Nephron progenitor cell (in vitro differentiated cells): ENCODE results near the gene HERC6.

Experiments
- DNase-seq: peaks from one replicate; pipeline ENCODE4 v3.0.0; 2021
- H3K27ac Mint-ChIP-seq: 2 replicates; pipeline ENCODE4 v1.8.0; 2021; ENCODE audit warnings: mild to moderate bottlenecking, moderate library complexity, mixed read lengths
- H3K27me3 Mint-ChIP-seq: 2 replicates; pipeline ENCODE4 v1.8.0; 2021; ENCODE audit warnings: mild to moderate bottlenecking, low read depth, mixed read lengths; ENCODE audit not compliant: poor library complexity
- H3K36me3 Mint-ChIP-seq: 2 replicates; pipeline ENCODE4 v1.8.0; 2021; ENCODE audit warnings: low read depth, mixed read lengths
- H3K4me1 Mint-ChIP-seq: 2 replicates; pipeline ENCODE4 v1.8.0; 2021; ENCODE audit warnings: mixed read lengths
- H3K4me3 Mint-ChIP-seq: 2 replicates; pipeline ENCODE4 v1.8.0; 2021; ENCODE audit warnings: mild to moderate bottlenecking, moderate library complexity, mixed read lengths
- H3K9me3 Mint-ChIP-seq: 2 replicates; pipeline ENCODE4 v1.8.0; 2021; ENCODE audit warnings: mild to moderate bottlenecking, moderate library complexity, mixed read lengths
- CTCF ChIP-seq: fragments of 200-600 bp; sonication (generic); IDR thresholded peaks from 2 replicates; pipeline ENCODE4 v1.5.0; 2021; ENCODE audit warnings: antibody characterized with exemption

The HERC6 gene

DNA sequence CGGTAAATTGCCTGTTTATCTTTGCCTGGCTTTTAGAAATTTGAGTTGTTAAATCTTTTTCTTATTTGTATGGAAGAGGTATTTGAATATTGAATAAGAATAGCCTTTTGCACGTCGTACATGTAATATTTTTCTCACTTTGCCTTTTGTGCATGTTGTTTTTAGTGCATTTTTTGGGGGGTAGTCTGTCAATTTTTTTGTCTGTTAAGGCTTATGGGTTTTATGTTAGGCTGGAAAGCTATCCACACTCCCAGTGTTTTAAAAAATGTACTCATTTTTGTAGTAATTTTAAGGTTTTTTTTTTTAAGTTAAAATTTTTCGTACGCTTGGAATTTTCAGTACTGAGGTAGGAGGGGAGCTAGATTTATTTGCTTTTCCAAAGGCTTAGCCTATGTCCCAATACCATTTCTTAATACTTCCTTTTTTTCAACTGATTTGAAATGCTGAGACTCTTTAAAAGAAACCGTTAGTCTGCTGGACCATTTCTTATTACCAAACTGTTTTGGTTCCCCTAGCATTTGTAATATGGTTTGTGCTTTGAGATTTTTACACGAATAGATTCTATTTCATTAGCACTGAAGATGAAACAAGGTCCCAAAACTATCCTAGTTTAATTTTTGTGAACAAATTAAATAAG lies 79.6 kb downstream of the HERC6 start:
- H3K4me3 Mint-ChIP-seq, result peak overlapping the region; percentile 88
- H3K27ac Mint-ChIP-seq, result no peak overlapping the region
- H3K27me3 Mint-ChIP-seq, result peaks cover 50% of the 10 kb centered on the region
- H3K36me3 Mint-ChIP-seq, result peaks cover 5% of the 10 kb centered on the region
- H3K9me3 Mint-ChIP-seq, result peaks cover 9% of the 10 kb centered on the region
- H3K4me1 Mint-ChIP-seq, result peaks cover 5% of the 10 kb centered on the region
- no peak for TF ChIP-seq CTCF
- no peak for DNase-seq

DNA sequence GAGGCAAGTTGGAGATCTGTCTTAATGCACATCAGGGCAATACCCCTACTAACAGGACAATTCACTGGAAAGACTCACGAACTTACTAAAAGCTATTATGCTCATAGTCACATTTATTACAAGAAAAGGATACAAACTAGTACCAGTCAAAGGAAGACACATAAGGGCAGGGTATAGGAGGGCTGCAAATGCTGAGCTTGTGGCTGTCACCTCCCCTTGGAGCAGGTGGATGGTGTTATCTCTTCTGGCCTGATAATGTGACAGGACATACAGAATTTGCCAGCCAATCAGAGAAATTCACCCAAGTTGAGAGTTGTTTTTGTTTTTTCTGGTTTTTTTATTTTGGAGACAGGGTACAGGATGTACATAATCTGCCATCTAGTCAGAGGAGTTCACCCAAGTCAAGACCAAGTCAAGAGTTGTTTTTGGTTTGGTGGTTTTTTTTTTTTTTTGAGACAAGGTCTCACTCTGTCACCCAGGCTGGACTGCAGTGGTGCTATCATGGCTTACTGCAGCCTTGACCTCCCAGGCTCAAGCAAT lies 87.1 kb downstream of the HERC6 start:
- H3K27me3 Mint-ChIP-seq, result peaks cover 6% of the 10 kb centered on the region
- no peak for TF ChIP-seq CTCF
- DNase-seq, result no peak
- no peak overlapping the region for H3K27ac Mint-ChIP-seq
- H3K36me3 Mint-ChIP-seq, result peaks cover 7% of the 10 kb centered on the region
- peaks cover 4% of the 10 kb centered on the region for H3K9me3 Mint-ChIP-seq
- no peaks in the 10 kb centered on the region for H3K4me1 Mint-ChIP-seq
- no peak overlapping the region for H3K4me3 Mint-ChIP-seq

DNA sequence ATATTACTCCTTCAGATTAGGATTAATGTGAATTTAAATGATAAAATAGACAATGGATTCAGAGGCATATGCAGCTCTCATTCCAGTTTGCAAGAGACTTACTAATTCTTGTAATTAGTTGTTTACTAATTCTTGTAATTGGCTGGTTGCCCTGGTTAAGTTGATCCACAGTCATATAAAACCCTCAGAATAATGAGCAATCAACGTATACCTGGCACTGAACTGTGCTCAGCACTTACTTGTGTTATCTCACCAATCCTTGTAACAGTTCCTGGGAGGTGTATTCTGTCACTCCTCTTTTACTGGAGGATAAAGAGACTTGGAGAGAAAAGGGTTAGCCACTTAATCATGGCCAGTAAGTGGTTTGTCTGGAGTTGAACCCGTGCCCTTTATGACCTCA lies 88.7 kb downstream of the HERC6 start:
- no peak for DNase-seq
- no peaks in the 10 kb centered on the region for H3K4me1 Mint-ChIP-seq
- peaks cover 4% of the 10 kb centered on the region for H3K9me3 Mint-ChIP-seq
- TF ChIP-seq CTCF, result no peak
- peaks cover 7% of the 10 kb centered on the region for H3K36me3 Mint-ChIP-seq
- no peak overlapping the region for H3K4me3 Mint-ChIP-seq
- H3K27me3 Mint-ChIP-seq, result peaks cover 4% of the 10 kb centered on the region
- no peak overlapping the region for H3K27ac Mint-ChIP-seq

DNA sequence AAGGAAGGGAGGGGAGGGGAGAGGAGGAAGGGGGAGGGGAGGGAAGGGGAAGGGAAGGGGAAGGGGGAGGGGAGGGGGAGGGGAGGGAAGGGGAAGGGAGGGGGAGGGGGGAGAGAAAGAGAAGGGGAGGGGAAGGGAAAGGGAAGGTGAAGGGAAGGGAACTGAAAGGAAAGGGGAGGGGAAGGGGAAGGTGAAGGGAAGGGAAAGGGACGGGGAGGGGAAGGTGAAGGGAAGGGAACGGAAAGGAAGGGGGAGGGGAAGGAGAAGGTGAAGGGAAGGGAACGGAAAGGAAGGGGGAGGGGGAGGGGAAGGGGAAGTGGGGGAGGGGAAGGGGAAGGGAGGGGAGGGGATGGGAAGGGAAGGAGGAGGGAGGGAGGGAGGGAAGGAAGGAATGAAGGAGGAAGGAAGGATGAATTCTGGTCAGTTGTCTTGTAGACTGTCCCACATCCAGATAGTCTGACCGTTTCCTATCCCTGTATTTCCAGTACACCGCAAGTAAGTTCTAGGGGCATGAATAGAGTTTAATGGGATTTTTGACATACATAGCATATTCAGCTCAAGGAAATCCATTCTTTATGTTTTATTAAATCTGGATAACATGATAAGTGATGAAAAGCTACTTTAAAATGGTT lies 98.7 kb downstream of the HERC6 start:
- Mint-ChIP-seq H3K36me3 (no peaks in the 10 kb centered on the region), H3K4me1 (no peaks in the 10 kb centered on the region), H3K4me3 (no peak overlapping the region), H3K27ac (no peak overlapping the region), H3K27me3 (peaks cover 2% of the 10 kb centered on the region), H3K9me3 (no peaks in the 10 kb centered on the region)
- no peak for DNase-seq
- TF ChIP-seq CTCF, result no peak

GRCh38 chr4:88478247-88478646 lies 99.6 kb downstream of the HERC6 start:
- Mint-ChIP-seq H3K27me3 (peaks cover 2% of the 10 kb centered on the region), H3K27ac (no peak overlapping the region), H3K9me3 (no peaks in the 10 kb centered on the region), H3K4me3 (no peak overlapping the region), H3K4me1 (no peaks in the 10 kb centered on the region), H3K36me3 (no peaks in the 10 kb centered on the region)
- no peak for DNase-seq
- TF ChIP-seq CTCF, result no peak

DNA sequence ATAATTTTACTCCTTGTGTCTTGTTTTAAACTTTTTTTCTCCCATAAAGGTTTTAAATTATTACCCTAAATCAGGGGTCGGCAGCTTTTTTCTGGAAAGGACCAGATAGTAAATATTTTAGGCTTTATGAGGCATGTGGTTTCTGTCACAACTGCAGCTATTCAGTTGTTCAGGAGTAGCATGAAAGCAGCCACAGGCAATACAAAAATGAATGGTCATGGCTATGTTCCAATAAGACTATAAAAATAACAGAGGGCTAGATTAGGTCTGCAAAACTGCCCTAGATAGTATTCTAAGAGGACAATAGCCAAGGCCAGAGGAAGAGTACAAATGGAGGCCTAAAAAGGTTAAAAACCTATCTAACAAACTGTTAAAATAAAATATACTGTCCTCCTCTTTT lies 102.9 kb downstream of the HERC6 start:
- Mint-ChIP-seq H3K27me3 (no peaks in the 10 kb centered on the region), H3K4me3 (no peak overlapping the region), H3K9me3 (no peaks in the 10 kb centered on the region), H3K36me3 (no peaks in the 10 kb centered on the region), H3K27ac (no peak overlapping the region), H3K4me1 (peaks cover 5% of the 10 kb centered on the region)
- no peak for DNase-seq
- no peak for TF ChIP-seq CTCF
